ENCODE data around the gene RPUSD2.

DNA sequence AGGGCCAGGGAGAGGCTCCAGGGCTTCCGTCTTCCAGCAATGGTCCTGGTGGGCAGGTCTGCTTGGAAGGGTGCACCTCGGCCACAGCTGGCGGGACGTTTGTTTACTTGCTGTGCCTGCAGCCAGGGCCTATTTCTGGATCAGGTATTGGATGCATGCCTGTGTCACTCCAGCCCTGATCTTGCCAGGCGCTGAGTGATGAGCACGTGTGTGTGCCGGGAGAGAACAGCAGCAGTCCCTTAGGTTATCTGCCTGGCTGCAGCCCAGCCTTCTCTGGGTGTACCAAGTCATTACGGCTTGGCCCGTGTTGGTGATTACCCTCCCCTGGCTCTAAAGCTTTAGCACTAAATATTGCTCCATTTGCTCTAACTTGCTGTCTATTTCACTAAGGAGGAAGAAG, 19.2 kb upstream of the RPUSD2 start:
- no peak for TF ChIP-seq POLR2AphosphoS5 (IDR thresholded peaks at IDR 0.05)
- TF ChIP-seq CTCF (IDR thresholded peaks at IDR 0.05), result no peak
